Left lung (tissue), 10 donors: Measurements from ENCODE around the gene FCRL6. TPM values are rescaled to one million over a fixed set of nuclear protein-coding genes. Genes with fewer than 3 reads are reported as not detected.
A peak's percentile ranks its signal among the peaks of the same experiment; 100 is the strongest.

Source experiments
- ATAC-seq: fragments of 200-7000 bp; cut with Tn5 transposase; one replicate; pipeline ENCODE4 v1.9.1; 2020; ENCODE audit warnings: moderate library complexity
- DNase-seq, 4 donors: peaks; one replicate each; pipeline ENCODE4 v3.0.0-alpha.2; 2013 to 2020
- H3K27ac ChIP-seq, 2 donors: fragments of 200-600 bp; sonication (generic) in 1 of 2; one replicate each; pipeline versions ENCODE4 v1.5.0 to v1.8.0; 2020 to 2021
- H3K27me3 ChIP-seq, 2 donors: fragments of 200-600 bp; sonication (generic) in 1 of 2; one replicate each; pipeline versions ENCODE4 v1.5.0 to v1.8.0; 2020 to 2021
- H3K36me3 ChIP-seq, 2 donors: fragments of 200-600 bp; sonication (generic) in 1 of 2; one replicate each; pipeline versions ENCODE4 v1.5.0 to v1.8.0; 2020 to 2021
- H3K4me1 ChIP-seq, 2 donors: fragments of 200-600 bp; one replicate each; pipeline ENCODE4 v1.8.0; 2021
- H3K4me3 ChIP-seq, 2 donors: fragments of 200-600 bp; sonication (generic) in 1 of 2; one replicate each; pipeline versions ENCODE4 v1.5.0 to v1.8.0; 2020 to 2021; ENCODE audit warnings: mild to moderate bottlenecking in 1 of 2
- H3K9me3 ChIP-seq, 2 donors: fragments of 200-600 bp; sonication (generic) in 1 of 2; one replicate each; pipeline versions ENCODE4 v1.5.0 to v1.8.0; 2020 to 2021
- intact Hi-C, 2 donors: fragments of 100-400 bp; cut with DNase I; formaldehyde crosslinking; loops; one replicate each; pipeline versions ENCODE4 v1.11.2 to v1.14.2; 2022
- polyA plus RNA-seq, 6 donors: library from polyadenylated mRNA; unstranded; fragments of 120-200 nt; gene quantifications; one replicate each; pipeline ENCODE4 v1.2.1, GENCODE V29; 2013; ENCODE audit not compliant: insufficient read length in 6 of 6
- total RNA-seq, 2 donors: library from RNA; stranded (reverse); fragmentation: NEBNext Ultra II Directional; extraction: Animal tissue kit (Norgen Biotek cat#: 25700); gene quantifications; one replicate each; pipeline ENCODE4 v1.2.1, GENCODE V29; 2021
- TF ChIP-seq, protein P1 (sequence below), 2 donors: fragments of 200-600 bp; sonication (generic) in 1 of 2; IDR thresholded peaks; one replicate each; pipeline versions ENCODE4 v1.5.0 to v1.8.0; 2021; ENCODE audit warnings: antibody characterized with exemption in 2 of 2
- donor health status: DM: no; HTN: yes; CAD: no.
- donor health status: DM: no; HTN: no; CAD: no.

Gene FCRL6
- total and polyA plus RNA-seq, 8 donors = 0.38 to 2.2 (median 0.50) TPM

- Histone ChIP-seq H3K9me3 (no peaks in the 10 kb centered on the region), H3K27me3 (no peaks in the 10 kb centered on the region), H3K27ac (peak overlapping the region in 1 of 2 donors; percentile 64), H3K4me3 (peak overlapping the region in 1 of 2 donors; percentile 44), H3K36me3 (peaks cover 0 to 16% of the 10 kb centered on the region in 2 donors), H3K4me1 (peaks cover 0 to 66% of the 10 kb centered on the region in 2 donors)
- DNase-seq (peak in 2 of 4 donors; percentile 75 to 84), ATAC-seq (peak; percentile 84)
- intact Hi-C loops = no loop called here
- TF ChIP-seq, protein P1, sequence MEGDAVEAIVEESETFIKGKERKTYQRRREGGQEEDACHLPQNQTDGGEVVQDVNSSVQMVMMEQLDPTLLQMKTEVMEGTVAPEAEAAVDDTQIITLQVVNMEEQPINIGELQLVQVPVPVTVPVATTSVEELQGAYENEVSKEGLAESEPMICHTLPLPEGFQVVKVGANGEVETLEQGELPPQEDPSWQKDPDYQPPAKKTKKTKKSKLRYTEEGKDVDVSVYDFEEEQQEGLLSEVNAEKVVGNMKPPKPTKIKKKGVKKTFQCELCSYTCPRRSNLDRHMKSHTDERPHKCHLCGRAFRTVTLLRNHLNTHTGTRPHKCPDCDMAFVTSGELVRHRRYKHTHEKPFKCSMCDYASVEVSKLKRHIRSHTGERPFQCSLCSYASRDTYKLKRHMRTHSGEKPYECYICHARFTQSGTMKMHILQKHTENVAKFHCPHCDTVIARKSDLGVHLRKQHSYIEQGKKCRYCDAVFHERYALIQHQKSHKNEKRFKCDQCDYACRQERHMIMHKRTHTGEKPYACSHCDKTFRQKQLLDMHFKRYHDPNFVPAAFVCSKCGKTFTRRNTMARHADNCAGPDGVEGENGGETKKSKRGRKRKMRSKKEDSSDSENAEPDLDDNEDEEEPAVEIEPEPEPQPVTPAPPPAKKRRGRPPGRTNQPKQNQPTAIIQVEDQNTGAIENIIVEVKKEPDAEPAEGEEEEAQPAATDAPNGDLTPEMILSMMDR (IDR thresholded peaks at IDR 0.05) = peak; percentile 17 to 62
Measured at GRCh38 chr1:159829273-159829634, 27.1 kb downstream of the FCRL6 start.

GRCh38 chr1:159829822-159830465 is 27.8 kb downstream of the FCRL6 start:
- peak in 1 of 4 donors; percentile 36 for DNase-seq
- H3K27ac ChIP-seq = peak overlapping the region in 1 of 2 donors; percentile 64

GRCh38 chr1:159830722-159831121 is 28.6 kb downstream of the FCRL6 start:
- intact Hi-C loops = no loop called here
- H3K36me3 ChIP-seq = peaks cover 0 to 30% of the 10 kb centered on the region in 2 donors

More at GRCh38 chr1:159829822-159830465, 27.8 kb downstream of the FCRL6 start:
- TF ChIP-seq, protein P1 (IDR thresholded peaks at IDR 0.05) = no peak
- intact Hi-C loops = no loop called here
- H3K4me1 ChIP-seq = peaks cover 0 to 61% of the 10 kb centered on the region in 2 donors
- peak; percentile 5 for ATAC-seq
- H3K4me3 ChIP-seq = peak overlapping the region in 1 of 2 donors; percentile 44
- H3K9me3 ChIP-seq = no peaks in the 10 kb centered on the region
- no peaks in the 10 kb centered on the region for H3K27me3 ChIP-seq
- H3K36me3 ChIP-seq = peaks cover 0 to 23% of the 10 kb centered on the region in 2 donors

GRCh38 chr1:159831412-159832141 is 29.4 kb downstream of the FCRL6 start:
- H3K27ac ChIP-seq = no peak overlapping the region
- DNase-seq (no peak), ATAC-seq (no peak)
- peaks cover 0 to 45% of the 10 kb centered on the region in 2 donors for H3K4me1 ChIP-seq
- no peaks in the 10 kb centered on the region for H3K9me3 ChIP-seq
- TF ChIP-seq, protein P1 (IDR thresholded peaks at IDR 0.05) = no peak
- H3K36me3 ChIP-seq = peaks cover 0 to 38% of the 10 kb centered on the region in 2 donors
- intact Hi-C loops = no loop called here
- no peaks in the 10 kb centered on the region for H3K27me3 ChIP-seq
- no peak overlapping the region for H3K4me3 ChIP-seq

More at GRCh38 chr1:159830722-159831121, 28.6 kb downstream of the FCRL6 start:
- peaks cover 0 to 54% of the 10 kb centered on the region in 2 donors for H3K4me1 ChIP-seq
- H3K9me3 ChIP-seq = no peaks in the 10 kb centered on the region
- TF ChIP-seq, protein P1 (IDR thresholded peaks at IDR 0.05) = no peak
- ATAC-seq (no peak), DNase-seq (no peak)
- no peak overlapping the region for H3K27ac ChIP-seq
- H3K27me3 ChIP-seq = no peaks in the 10 kb centered on the region
- H3K4me3 ChIP-seq = peak overlapping the region in 1 of 2 donors; percentile 44

DNA sequence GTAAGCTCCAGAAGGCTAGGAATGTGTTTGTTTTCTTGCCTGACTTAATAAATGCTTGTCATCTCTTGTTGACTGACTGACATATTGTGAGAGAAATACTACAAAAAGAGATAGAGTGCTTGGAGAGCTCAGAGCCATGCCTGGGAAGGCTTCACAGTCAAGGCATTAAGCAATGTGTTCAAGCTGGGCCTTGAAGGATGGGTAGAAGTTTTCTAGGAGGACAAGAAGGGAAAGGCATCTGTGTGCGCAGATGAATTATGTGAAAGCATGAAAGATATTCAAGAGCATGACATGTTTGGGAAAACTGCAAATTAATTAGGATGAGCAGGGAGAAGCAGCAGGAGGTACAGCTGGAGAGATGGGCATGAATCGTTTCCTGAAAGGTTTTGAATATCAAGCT is 30.1 kb downstream of the FCRL6 start:
- Histone ChIP-seq H3K36me3 (peaks cover 0 to 40% of the 10 kb centered on the region in 2 donors), H3K27ac (no peak overlapping the region), H3K4me3 (no peak overlapping the region), H3K27me3 (no peaks in the 10 kb centered on the region), H3K4me1 (peaks cover 0 to 38% of the 10 kb centered on the region in 2 donors), H3K9me3 (no peaks in the 10 kb centered on the region)
- TF ChIP-seq, protein P1 (IDR thresholded peaks at IDR 0.05) = no peak
- no peak for DNase-seq
- ATAC-seq = no peak
- intact Hi-C loops = no loop called here
